ENCODE measurements around the gene TEX11.
"Not testable (repeated sequence)": the region's sequence is repeated elsewhere in the genome, so short reads cannot be mapped to it uniquely, and the experiment has no call there.

Gene TEX11

GRCh38 chrX:70569922-70570576 lies 338.5 kb downstream of the TEX11 start:
- DNase-seq = not testable (repeated sequence)

DNA sequence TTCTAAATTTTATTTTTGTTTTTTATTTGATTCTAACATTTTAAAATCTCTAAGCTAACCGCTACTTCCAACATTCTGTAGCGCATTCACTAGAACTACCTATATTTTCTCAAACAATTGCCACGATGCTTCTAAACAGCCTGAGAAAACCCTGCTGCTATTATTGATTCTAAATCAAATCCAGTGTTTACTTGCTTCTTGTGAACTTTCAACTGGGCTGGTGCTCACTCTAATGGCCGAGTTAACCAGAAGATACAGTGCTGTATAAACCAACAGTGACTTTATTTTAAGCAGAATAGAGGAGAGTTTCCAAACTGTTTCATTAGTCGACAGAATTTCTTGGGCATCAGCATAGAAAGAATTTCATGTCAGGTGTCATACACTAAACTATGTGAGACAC lies 353.6 kb downstream of the TEX11 start:
- no peak for DNase-seq

DNA sequence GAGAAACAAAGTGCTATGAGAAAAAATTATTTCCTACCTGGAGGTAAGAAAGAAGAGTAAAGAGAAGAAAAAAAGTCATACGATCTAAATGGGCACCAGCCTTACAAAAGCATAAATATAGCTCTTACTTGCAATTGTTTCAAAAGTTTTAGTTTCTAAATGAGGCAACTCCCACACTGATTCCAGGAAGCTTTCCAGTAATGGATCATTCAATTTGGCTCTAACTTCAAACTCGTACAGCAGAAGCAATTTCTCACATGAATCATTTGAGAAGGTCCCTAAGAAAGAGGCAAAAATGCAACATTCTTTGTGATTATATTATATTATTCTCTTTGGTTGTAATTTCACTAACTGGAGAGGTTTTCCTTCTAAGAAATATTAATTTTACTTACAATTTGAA lies 354.0 kb downstream of the TEX11 start:
- DNase-seq = no peak

DNA sequence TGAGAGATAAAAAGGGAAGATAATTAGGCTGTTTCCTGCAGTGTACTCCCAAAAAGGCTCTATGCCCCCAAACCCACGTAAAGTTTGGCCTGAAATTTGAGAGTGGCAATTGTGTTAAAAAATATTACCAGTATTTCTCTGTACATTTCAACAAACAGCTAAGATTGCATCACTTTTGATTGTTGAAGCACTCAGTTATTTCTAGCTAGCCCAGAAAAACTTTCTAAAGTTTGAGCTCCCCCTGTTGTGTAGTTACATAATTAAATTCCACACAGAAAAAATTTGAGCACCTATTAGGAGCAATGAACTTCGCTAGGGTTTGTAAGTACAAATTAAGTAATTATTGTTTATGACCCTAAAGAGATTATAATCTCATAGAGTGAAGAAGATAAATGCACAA lies 354.4 kb downstream of the TEX11 start:
- DNase-seq = no peak

DNA sequence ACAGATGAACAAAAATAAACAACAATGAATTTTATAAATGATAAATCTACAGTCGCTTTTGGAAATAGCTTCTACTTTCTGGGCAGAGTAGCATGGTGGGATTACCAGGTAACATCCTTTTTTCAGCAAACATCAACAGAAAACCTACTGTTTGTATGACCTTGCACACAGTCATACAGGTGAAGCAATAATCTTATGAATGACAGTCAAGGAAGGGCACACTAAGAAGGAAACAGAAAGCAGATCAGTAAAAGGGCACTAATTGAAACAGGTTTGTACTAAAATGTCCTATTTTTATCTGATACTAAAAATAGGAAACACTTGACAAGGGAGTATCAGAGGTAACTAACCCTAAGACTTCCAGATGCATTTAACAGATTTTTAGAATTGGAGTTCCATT lies 355.0 kb downstream of the TEX11 start:
- no peak for DNase-seq

- no peak for DNase-seq
Observed at GRCh38 chrX:70552130-70552704, 356.3 kb downstream of the TEX11 start.

GRCh38 chrX:70549429-70549828 lies 359.1 kb downstream of the TEX11 start:
- no peak for DNase-seq

- DNase-seq = no peak
Observed at GRCh38 chrX:70535198-70535597, 373.3 kb downstream of the TEX11 start.

DNA sequence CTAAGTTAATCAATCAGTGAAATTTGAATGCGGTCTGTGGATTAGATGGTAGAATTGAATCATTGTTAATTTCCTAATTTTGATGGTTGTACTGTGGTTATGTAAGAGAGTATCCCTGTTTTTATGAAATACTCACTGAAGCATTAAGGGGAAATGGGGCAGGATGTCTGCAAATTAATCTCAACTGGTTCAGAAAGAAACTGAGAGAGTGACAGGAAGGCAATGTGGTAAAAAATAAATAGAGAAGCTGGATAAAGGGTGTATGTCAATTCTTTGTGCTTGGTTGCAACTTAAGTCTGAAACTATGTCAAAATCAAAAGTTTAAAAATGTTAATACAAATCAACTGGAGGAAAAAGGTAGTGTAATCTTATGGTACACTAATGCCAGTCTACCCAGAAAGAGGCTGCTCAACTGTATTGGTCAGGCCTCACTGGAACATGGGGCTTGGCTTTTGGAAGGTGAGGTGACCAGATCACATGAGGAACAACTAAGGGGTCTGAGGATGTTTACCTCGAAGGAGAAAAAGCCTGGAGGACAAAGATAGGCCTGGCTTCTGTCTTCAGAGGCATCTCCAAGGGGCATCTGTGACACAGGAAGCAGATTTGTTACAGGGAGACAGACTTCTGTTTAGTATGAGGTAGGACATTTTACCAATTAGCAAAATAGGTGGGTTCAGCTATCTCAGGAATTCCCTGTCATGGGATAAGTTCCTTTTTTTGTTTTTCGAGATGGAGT lies 380.7 kb downstream of the TEX11 start:
- DNase-seq = no peak

DNA sequence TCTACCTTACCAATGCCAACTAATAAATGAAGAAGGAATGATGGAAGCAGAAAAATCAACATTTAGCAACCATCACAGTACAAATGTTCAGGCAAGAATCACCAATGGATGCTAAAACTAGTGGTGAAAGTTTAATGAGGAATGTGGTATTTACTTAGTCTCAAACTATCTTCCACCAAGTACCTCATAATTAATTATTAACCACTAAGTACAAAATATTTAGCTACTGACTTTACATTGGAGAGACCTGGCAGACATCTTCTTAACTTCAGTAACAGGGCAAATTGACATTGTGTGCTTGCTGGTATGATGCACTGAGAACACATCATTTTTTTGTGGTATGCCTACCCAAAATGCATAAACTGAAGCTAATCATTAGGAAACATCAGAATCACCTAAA lies 381.5 kb downstream of the TEX11 start:
- DNase-seq = no peak

- DNase-seq = no peak
Observed at GRCh38 chrX:70525733-70526132, 382.8 kb downstream of the TEX11 start.

DNA sequence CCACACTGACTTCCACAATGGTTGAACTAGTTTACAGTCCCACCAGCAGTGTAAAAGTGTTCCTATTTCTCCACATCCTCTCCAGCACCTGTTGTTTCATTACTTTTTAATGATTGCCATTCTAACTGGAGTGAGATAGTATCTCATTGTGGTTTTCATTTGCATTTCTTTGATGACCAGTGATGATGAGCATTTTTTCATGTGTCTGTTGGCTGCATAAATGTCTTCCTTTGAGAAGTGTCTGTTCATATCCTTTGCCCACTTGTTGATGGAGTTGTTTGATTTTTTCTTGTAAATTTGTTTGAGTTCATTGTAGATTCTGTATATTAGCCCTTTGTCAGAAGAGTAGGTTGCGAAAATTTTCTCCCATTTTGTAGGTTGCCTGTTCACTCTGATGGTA lies 392.8 kb downstream of the TEX11 start:
- not testable (repeated sequence) for DNase-seq

- not testable (repeated sequence) for DNase-seq
Observed at GRCh38 chrX:70515270-70515669, 393.2 kb downstream of the TEX11 start.

DNA sequence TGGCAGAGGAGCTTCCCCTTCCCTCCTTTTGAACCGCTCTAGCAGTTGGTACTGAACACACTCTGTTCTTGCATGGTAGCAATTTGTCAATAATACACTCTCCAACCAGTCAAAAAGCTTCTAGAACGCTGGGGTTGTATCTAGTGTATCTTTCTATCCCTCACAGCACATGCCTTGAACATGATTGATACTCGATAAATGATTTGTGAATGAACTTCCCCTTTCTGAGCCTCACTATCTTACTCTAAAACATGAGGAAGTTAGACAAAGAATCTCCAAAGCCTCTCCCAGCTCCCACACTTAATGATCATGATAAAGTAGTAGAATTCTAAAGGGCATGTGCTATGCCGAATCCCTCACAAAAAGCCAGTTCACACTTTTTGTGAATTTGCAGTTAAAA lies 399.4 kb downstream of the TEX11 start:
- DNase-seq = no peak

DNA sequence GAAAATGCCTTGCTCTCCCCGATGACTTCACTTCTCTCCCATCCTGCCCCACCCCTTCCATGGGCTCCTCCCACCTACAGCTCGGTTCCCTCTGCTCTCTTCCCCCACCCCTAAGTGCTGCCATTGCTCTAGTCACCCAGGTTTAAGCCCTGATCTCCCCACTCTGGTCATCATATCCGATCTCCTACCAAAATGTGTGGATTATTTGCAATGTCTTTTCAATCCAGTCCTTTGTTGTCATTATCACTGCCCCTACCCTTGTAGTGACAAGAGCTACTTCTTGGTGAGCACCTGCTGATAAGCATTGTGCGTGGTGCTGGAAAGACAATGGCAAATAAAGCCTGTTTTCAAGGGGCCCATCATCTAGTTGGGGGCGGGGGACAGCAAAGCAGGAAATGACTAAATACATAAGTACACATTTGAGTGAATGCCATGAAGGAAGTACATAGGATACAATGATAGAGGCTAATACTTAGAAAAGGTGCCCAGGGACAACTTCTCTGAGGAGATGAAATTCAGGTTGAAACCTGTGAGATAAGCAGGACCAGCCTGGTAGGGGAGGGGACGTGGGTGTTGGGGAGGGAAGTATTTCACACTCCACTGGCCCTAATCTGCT lies 400.1 kb downstream of the TEX11 start:
- no peak for DNase-seq

DNA sequence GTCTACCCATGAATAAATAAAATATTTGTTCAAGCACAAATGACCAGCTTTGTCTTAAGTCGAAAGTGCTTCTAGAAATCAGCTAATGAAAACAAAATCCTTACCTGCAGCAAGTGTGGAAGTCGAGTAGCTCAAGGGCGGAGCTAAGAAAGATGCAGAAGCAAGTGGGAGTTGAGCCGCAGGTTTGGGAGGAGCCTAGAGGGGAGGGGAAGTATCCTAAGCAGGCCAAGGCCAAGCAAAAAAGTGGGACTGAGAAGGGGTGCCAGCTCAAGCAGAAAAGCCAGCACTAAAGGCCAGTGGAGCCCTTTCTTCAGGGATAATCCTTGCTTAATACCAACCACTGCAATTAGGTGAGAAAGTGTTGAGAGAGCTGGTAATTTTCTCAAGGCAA lies 403.1 kb downstream of the TEX11 start:
- no peak for DNase-seq

DNA sequence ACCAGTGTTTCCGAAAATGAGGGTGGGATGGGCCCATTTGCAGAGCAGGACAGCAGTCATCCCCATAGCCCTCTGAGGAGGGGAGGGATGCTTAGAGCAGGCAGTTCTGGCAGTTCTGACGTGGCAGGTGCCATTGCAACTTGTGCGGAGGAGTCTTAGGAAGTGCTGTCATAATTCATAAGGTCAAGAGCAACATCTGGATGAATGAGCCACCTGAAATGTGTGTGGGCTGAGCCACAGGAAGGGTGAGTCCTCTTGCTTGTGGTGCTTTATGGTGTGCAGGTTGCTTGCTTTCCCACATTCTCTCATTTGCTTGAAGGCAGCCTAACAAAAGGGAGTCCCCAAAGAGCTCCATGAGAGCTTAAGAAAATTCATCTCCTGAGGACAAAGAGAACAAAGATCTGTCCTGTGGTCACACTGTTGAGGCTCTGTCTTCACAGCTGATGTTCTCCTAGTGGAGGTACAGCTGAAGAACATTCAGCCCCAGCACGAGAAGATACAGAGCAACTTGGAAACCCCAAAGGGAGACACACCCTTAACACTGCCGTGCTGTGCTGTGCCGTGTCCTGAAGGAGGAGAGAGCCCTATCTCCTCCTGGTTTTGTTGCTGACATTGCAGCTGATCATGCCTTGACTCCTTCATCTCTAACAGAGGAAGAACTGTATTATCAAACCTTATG lies 403.6 kb downstream of the TEX11 start:
- DNase-seq = no peak

GRCh38 chrX:70500826-70501225 lies 407.7 kb downstream of the TEX11 start:
- no peak for DNase-seq

GRCh38 chrX:70498129-70498528 lies 410.4 kb downstream of the TEX11 start:
- DNase-seq = no peak

- DNase-seq = no peak
Observed at GRCh38 chrX:70497026-70497425, 411.5 kb downstream of the TEX11 start.

DNA sequence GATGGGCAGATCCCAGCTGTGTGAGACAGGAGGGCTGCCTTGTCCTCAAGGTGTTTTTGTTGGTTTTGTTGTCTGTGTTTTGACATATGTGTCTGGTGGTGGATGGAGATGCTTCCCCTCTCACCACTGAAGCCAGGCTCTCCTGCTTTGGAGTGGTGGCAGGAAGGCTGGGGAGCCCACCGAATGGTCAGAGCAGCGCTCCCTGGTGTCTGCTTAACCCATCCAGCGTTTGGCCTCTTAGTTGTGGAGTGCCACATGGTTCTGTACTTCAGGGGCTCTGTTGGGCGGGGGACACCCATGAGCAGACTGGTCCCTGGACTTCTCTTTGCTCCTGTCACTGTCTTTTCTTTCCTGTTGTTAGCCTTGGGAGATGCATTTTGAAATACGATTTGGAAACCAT lies 412.0 kb downstream of the TEX11 start:
- no peak for DNase-seq

- no peak for DNase-seq
Observed at GRCh38 chrX:70494441-70494840, 414.1 kb downstream of the TEX11 start.

DNA sequence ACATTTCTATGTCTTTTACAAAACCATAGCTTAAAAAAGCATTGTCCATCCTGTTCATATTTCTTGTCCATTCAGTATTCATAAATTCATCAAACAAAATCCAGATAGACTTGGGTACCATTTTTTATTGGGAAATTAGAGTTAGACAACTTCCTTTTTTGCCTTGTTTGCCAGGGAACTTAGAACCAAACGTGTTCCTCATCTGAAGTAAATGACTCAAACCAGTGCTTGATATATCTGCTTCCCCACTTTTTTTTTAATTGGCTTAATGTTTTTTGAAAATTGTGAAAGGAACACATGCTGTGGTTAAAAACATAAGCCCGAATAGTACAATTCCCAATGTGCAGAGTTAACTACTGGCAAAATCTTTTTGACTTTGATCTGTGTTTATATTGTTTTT lies 419.7 kb downstream of the TEX11 start:
- no peak for DNase-seq

Measured in activated CD8-positive, alpha-beta memory T cell treated with anti-CD3 and anti-CD28 coated beads for 24 hours (primary cell).